Right lobe of liver (tissue), 4 donors: Measurements from ENCODE around the gene SERPIND1.

ENCODE experiments used
- CTCF ChIP-seq, 4 donors: fragments of 200-600 bp in 3 of 4; fragments of 450-650 bp in 1 of 4; IDR thresholded peaks; one replicate each; pipeline versions ENCODE4 v1.5.1 to v1.8.0; 2016 to 2022; ENCODE audit warnings: antibody characterized with exemption in 4 of 4, mild to moderate bottlenecking in 2 of 4
- POLR2A ChIP-seq: fragments of 450-650 bp; IDR thresholded peaks from one replicate; pipeline ENCODE4 v1.6.1; 2017; ENCODE audit warnings: antibody characterized with exemption, mild to moderate bottlenecking
- donor health status: DM: no; HTN: no; CAD: no.
- donor health status: DM: no; HTN: no; CAD: no.
- donor health status: DM: no; HTN: yes; CAD: no.

DNA sequence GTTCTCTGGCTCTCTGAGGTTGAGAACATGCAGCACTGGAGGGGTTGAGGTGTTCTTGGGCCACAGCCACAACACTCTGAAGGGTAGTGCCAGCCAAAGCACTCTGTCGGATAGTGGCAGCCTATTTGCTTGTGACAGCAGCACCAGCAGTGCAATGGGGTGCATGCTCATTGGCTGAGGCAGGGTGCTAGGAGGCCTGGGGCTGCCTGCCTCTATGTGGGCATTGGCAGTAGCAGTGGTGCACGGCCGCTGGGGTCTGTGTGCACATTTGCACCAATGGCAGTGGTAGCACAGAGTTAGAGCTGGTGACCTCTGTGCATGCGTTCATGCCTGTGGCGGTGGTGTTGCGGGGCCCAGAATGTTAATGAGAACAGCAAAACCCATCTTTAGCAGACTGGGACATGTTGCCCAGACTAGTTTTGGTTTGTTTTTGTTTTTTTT lies 59.3 kb downstream of the SERPIND1 start:
- TF ChIP-seq POLR2A (no peak), CTCF (IDR thresholded peaks at IDR 0.05) (no peak)
